WTC11 (cell line): ENCODE measurements around the gene MAML3. TPM values are rescaled to one million over a fixed set of nuclear protein-coding genes. Genes with fewer than 3 reads are reported as not detected.

ENCODE experiments used
- ATAC-seq: fragments of 200-7000 bp; cut with Tn5 transposase; 2 replicates; pipeline ENCODE4 v1.10.0; 2021; ENCODE audit warnings: mild to moderate bottlenecking, moderate library complexity
- CTCF ChIA-PET: fragments of 300-600 bp; sonication (Branson Sonifier 250); formaldehyde crosslinking; loops from one replicate; lab custom pipeline; 2021; ENCODE audit warnings: antibody characterized with exemption; lab: Charles Lee
- POLR2A ChIA-PET: fragments of 350-600 bp; sonication (Branson Sonifier 250); formaldehyde crosslinking; loops from one replicate; lab custom pipeline; 2021; ENCODE audit warnings: antibody characterized with exemption; lab: Charles Lee
- DNase-seq: peaks from one replicate; pipeline ENCODE4 v3.0.0; 2021; ENCODE audit warnings: low spot score
- H3K27ac Mint-ChIP-seq: 2 replicates; pipeline ENCODE4 v1.8.0; 2021; ENCODE audit warnings: mixed read lengths
- H3K27me3 Mint-ChIP-seq: 2 replicates; pipeline ENCODE4 v1.8.0; 2021; ENCODE audit warnings: low read depth, mild to moderate bottlenecking, moderate library complexity, mixed read lengths
- H3K36me3 Mint-ChIP-seq: 2 replicates; pipeline ENCODE4 v1.8.0; 2021; ENCODE audit warnings: mixed read lengths
- H3K4me1 Mint-ChIP-seq: 2 replicates; pipeline ENCODE4 v1.8.0; 2022; ENCODE audit warnings: mixed read lengths
- H3K4me3 Mint-ChIP-seq: 2 replicates; pipeline ENCODE4 v1.8.0; 2021; ENCODE audit warnings: mild to moderate bottlenecking, moderate library complexity, mixed read lengths
- H3K9me3 Mint-ChIP-seq: 2 replicates; pipeline ENCODE4 v1.8.0; 2021; ENCODE audit warnings: mixed read lengths
- ATF1 ChIP-seq: sonication (generic); formaldehyde crosslinking; IDR thresholded peaks from 2 replicates; pipeline ENCODE4 v1.8.1; 2023; ENCODE audit warnings: mild to moderate bottlenecking, moderate library complexity, missing genetic modification reagents
- CREM ChIP-seq: sonication (generic); formaldehyde crosslinking; IDR thresholded peaks from 2 replicates; pipeline ENCODE4 v1.8.1; 2022; ENCODE audit warnings: mild to moderate bottlenecking, missing genetic modification reagents, moderate library complexity
- E2F5 ChIP-seq: sonication (generic); formaldehyde crosslinking; IDR thresholded peaks from 2 replicates; pipeline ENCODE4 v1.8.1; 2022; ENCODE audit warnings: mild to moderate bottlenecking, moderate library complexity, missing genetic modification reagents
- ESRRA ChIP-seq: sonication (generic); formaldehyde crosslinking; IDR thresholded peaks from 2 replicates; pipeline ENCODE4 v1.8.1; 2022; ENCODE audit warnings: mild to moderate bottlenecking, missing genetic modification reagents, borderline replicate concordance
- FOXK1 ChIP-seq: sonication (generic); formaldehyde crosslinking; IDR thresholded peaks from 2 replicates; pipeline ENCODE4 v1.8.0; 2022; ENCODE audit warnings: mild to moderate bottlenecking, moderate library complexity, missing genetic modification reagents
- FOXP1 ChIP-seq: sonication (generic); formaldehyde crosslinking; IDR thresholded peaks from 2 replicates; pipeline ENCODE4 v1.8.0; 2022; ENCODE audit warnings: missing genetic modification reagents, mild to moderate bottlenecking, moderate library complexity, borderline replicate concordance
- GABPB1 ChIP-seq: sonication (generic); formaldehyde crosslinking; IDR thresholded peaks from 2 replicates; pipeline ENCODE4 v1.8.1; 2023; ENCODE audit warnings: mild to moderate bottlenecking, missing genetic modification reagents
- HMGA2 ChIP-seq: fragments of 250-450 bp; sonication (Bioruptor Pico); IDR thresholded peaks from 2 replicates; pipeline ENCODE4 v1.4.0; 2021; ENCODE audit warnings: mild to moderate bottlenecking, moderate library complexity
- JAZF1 ChIP-seq: fragments of 250-450 bp; sonication (Bioruptor Pico); IDR thresholded peaks from 2 replicates; pipeline ENCODE4 v1.9.0; 2021; ENCODE audit warnings: moderate library complexity, mild to moderate bottlenecking, inconsistent platforms
- MYBL2 ChIP-seq: sonication (generic); formaldehyde crosslinking; IDR thresholded peaks from 2 replicates; pipeline ENCODE4 v1.8.1; 2023; ENCODE audit warnings: mild to moderate bottlenecking, moderate library complexity, missing genetic modification reagents
- NFE2L1 ChIP-seq: sonication (generic); formaldehyde crosslinking; IDR thresholded peaks from 2 replicates; pipeline ENCODE4 v1.8.1; 2023; ENCODE audit warnings: missing genetic modification reagents
- NR1H2 ChIP-seq: sonication (generic); formaldehyde crosslinking; IDR thresholded peaks from 2 replicates; pipeline ENCODE4 v1.9.0; 2021; ENCODE audit warnings: mild to moderate bottlenecking, moderate library complexity, missing genetic modification reagents
- OVOL2 ChIP-seq: fragments of 250-450 bp; sonication (Bioruptor Pico); IDR thresholded peaks from 2 replicates; pipeline ENCODE4 v1.9.0; 2021; ENCODE audit warnings: mild to moderate bottlenecking, borderline replicate concordance
- PRDM15 ChIP-seq: sonication (generic); formaldehyde crosslinking; IDR thresholded peaks from 2 replicates; pipeline ENCODE4 v1.8.0; 2022; ENCODE audit warnings: missing genetic modification reagents
- RELA ChIP-seq: sonication (generic); formaldehyde crosslinking; IDR thresholded peaks from 2 replicates; pipeline ENCODE4 v1.8.1; 2022; ENCODE audit warnings: missing genetic modification reagents, mild to moderate bottlenecking, borderline replicate concordance
- TP53 ChIP-seq: sonication (generic); formaldehyde crosslinking; IDR thresholded peaks from 2 replicates; pipeline ENCODE4 v1.8.1; 2023; ENCODE audit warnings: mild to moderate bottlenecking, missing genetic modification reagents
- USF2 ChIP-seq: sonication (generic); formaldehyde crosslinking; IDR thresholded peaks from 2 replicates; pipeline ENCODE4 v1.8.1; 2023; ENCODE audit warnings: mild to moderate bottlenecking, missing genetic modification reagents, moderate library complexity
- ZNF396 ChIP-seq: fragments of 250-450 bp; sonication (Bioruptor Pico); IDR thresholded peaks from 2 replicates; pipeline ENCODE4 v1.8.0; 2021; ENCODE audit warnings: mild to moderate bottlenecking, moderate library complexity, borderline replicate concordance
- ZNF512 ChIP-seq: sonication (generic); formaldehyde crosslinking; IDR thresholded peaks from 2 replicates; pipeline ENCODE4 v1.8.1; 2022; ENCODE audit warnings: missing genetic modification reagents, borderline replicate concordance
- ZNF532 ChIP-seq: fragments of 250-450 bp; sonication (Bioruptor Pico); IDR thresholded peaks from 2 replicates; pipeline ENCODE4 v1.9.0; 2021; ENCODE audit warnings: mild to moderate bottlenecking, borderline replicate concordance
- ZNF671 ChIP-seq: fragments of 250-450 bp; sonication (Bioruptor Pico); IDR thresholded peaks from 2 replicates; pipeline ENCODE4 v1.8.0; 2021; ENCODE audit warnings: mild to moderate bottlenecking
- total RNA-seq: library from RNA; stranded (reverse); gene quantifications from 3 replicates; pipeline ENCODE4 v1.2.3, GENCODE V29; 2021
- TF ChIP-seq, protein P1 (sequence below): sonication (generic); formaldehyde crosslinking; IDR thresholded peaks from 2 replicates; pipeline ENCODE4 v1.8.1; 2022; ENCODE audit warnings: low read depth, mild to moderate bottlenecking, moderate library complexity, missing genetic modification reagents, borderline replicate concordance

Gene MAML3
- total RNA-seq, 1 experiment from 2014 or later = 7.4 TPM

DNA sequence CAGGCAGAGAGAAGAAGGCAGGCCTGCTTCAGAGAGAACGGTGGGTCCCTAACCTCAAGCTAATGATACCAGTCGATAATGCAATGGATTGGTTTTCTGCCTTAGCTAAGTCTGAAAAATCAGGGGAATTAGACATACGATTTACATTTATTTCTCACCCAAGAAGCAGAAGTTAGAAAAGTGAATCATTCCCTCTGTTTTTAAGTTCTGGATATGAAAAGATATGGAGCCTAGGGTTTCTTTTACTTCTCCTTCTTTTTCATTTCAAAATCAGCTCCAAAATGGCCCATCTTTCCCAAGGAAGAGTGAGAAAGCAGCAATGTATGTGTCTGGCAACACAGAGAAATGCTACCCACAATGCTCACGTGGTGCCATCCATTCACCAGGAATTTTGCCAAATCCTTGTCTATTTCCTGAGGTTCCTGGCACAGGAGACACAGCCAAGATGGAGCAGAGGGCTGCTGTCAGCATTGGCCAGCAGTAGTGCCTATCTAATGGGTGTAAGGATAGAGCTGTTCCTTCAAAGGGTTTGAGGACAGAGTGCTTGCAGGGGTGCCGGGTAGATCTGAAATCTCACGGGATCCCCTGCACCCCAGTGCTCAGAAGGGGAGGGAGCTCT, 231.5 kb downstream of the MAML3 start:
- DNase-seq (no peak), ATAC-seq (no peak)
- ChIA-PET POLR2A (no interaction called here), CTCF (interaction anchor here (2.5 kb wide), 1 partner anchor 266 kb away, joined by 8 read pairs; no protein-coding TSS in a partner anchor)
- Mint-ChIP-seq H3K9me3 (0 out of 2 replicates have a peak, but pooled peaks cover 3% of the 10 kb centered on the region), H3K36me3 (no peaks in the 10 kb centered on the region), H3K27me3 (no peaks in the 10 kb centered on the region), H3K4me3 (no peak overlapping the region), H3K27ac (no peak overlapping the region), H3K4me1 (peaks cover 52% of the 10 kb centered on the region)
- TF ChIP-seq JAZF1 (CRISPR knock-in tag) (no peak), ATF1 (CRISPR knock-in tag) (no peak), MYBL2 (CRISPR knock-in tag) (no peak), RELA (CRISPR knock-in tag) (no peak), E2F5 (CRISPR knock-in tag) (no peak), HMGA2 (CRISPR knock-in tag) (no peak), ZNF671 (CRISPR knock-in tag) (no peak), FOXK1 (CRISPR knock-in tag) (no peak), GABPB1 (no peak), FOXP1 (CRISPR knock-in tag) (no peak), ZNF512 (CRISPR knock-in tag) (no peak), ESRRA (CRISPR knock-in tag) (no peak)
- TF ChIP-seq, protein P1, sequence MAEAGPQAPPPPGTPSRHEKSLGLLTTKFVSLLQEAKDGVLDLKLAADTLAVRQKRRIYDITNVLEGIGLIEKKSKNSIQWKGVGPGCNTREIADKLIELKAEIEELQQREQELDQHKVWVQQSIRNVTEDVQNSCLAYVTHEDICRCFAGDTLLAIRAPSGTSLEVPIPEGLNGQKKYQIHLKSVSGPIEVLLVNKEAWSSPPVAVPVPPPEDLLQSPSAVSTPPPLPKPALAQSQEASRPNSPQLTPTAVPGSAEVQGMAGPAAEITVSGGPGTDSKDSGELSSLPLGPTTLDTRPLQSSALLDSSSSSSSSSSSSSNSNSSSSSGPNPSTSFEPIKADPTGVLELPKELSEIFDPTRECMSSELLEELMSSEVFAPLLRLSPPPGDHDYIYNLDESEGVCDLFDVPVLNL (CRISPR knock-in tag) = no peak

GRCh38 chr4:139921429-139922184, 232.4 kb downstream of the MAML3 start:
- no peak for DNase-seq
- TF ChIP-seq CREM (CRISPR knock-in tag) (no peak), PRDM15 (CRISPR knock-in tag) (no peak), NFE2L1 (CRISPR knock-in tag) (no peak), USF2 (no peak), ZNF532 (no peak), ZNF396 (CRISPR knock-in tag) (no peak), TP53 (CRISPR knock-in tag) (no peak), JAZF1 (CRISPR knock-in tag) (no peak), NR1H2 (CRISPR knock-in tag) (no peak), OVOL2 (no peak)
- TF ChIP-seq, all 79 proteins: peak for 0
- 0 out of 2 replicates have a peak, but pooled peaks cover under 1% of the 10 kb centered on the region for H3K9me3 Mint-ChIP-seq
- no peaks in the 10 kb centered on the region for H3K36me3 Mint-ChIP-seq
- no peak overlapping the region for H3K4me3 Mint-ChIP-seq
- H3K4me1 Mint-ChIP-seq = peaks cover 56% of the 10 kb centered on the region
- no peak overlapping the region for H3K27ac Mint-ChIP-seq
- ChIA-PET POLR2A (no interaction called here), CTCF (interaction anchor here (0.9 to 2.5 kb wide), 4 partner anchors 13 to 265 kb away, joined by 3 to 8 read pairs (median 3); no protein-coding TSS in a partner anchor)
- peak; percentile 49 for ATAC-seq
- H3K27me3 Mint-ChIP-seq = no peaks in the 10 kb centered on the region
